ENCODE data around the gene OOSP1. TPM values are rescaled to one million over a fixed set of nuclear protein-coding genes. Genes with fewer than 3 reads are reported as not detected.
"Not testable (repeated sequence)": the region's sequence is repeated elsewhere in the genome, so short reads cannot be mapped to it uniquely, and the experiment has no call there.

Gene OOSP1
- polyA plus RNA-seq, 3 donors: not detected

DNA sequence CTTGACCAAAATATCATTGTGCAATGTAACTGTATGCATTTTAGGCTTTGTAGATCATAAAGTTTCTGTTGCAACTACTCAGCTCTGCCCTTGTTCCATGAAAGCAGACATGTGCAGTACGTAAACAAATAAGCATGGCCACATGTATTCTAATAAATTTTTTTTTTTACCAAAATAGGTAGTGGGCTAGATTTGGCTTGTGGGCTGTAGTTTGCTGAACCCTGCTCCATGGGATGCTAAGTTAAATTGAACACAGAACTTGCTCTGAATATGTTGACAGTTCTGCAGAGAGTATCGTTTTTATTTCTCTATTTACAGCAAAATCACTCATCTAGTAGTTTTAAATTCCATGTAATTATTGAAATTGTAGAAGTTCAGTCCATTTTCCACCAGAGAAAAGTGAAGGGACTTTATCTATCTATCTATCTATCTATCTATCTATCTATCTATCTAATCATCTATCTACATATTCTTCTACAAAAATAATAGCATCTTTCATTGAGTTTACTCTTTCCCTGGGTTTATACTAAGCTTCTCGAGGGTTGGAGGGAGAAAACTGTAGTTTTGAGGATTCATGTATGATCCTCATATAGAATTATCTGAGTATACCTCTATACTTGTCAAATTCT is 16.1 kb downstream of the OOSP1 start:
- 74 to 84% (median 81%) methylated on average over 3 of the region's 3 CpGs for WGBS, 3 donors
- no peak overlapping the region for H3K27ac ChIP-seq (ENCODE audit: low read depth, low read length)

DNA sequence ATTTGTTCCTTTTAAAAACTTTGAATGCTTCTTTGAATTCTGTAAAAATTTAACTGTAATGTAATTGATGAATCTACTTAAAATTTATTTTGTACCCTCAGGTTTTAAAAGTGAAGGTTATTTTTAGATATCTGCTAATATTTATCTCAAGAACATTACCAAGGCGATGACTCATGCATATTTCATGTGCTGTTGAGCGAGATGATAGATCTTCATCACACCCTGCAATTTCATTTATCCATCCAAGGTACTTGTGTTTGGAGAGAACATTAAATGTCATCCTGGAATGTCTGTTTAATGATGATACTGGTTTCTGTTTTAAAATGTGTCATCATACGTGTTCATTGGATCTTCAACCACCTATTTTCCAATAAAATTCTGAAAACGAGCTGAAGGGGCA is 18.9 kb downstream of the OOSP1 start:
- 60 to 79% (median 70%) methylated on average over 4 of the region's 4 CpGs for WGBS, 3 donors

DNA sequence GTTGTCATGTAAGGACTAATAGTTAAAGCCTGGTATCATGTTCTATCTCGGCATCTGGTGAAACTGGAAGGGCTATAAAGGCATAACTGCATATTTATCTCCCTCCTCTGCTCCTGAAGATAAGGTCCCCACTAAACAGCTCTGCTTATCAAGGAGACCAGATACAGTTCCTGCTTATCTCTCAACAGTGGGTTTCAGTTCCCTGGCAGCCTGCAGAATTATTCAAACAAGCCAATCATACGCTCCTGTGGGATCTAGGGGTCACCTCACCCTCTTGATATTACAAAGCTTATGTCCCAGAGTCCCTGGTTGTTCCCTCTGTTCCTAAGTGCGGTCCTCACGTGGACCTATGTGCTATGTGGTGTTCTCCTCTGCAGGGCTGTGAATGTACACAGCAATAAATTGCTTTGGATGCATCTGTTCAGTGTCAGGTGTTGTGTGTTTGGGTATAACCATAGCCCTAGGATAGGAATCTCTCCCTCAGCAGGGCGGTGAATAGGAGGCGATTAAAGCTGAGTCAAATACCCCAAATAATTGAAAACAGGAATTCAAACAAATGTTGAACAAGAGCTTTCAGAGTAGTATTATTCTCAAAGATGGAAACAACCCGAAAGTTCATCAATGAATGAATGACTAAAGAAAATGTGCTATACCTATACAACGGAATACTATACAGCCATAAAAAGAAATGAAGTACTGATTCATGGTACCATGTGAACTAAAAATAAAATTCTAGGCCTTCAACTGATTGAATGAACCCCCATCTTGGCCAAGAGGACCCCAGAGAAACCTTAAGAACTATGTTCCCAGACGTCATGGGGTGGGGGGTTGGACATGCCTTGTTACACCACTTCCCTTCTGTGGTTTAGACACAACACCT is 22.5 kb downstream of the OOSP1 start:
- no peak overlapping the region for H3K27ac ChIP-seq (ENCODE audit: low read depth, low read length)
- 61 to 71% (median 70%) methylated on average over 9 of the region's 9 CpGs for WGBS, 3 donors

More for the DNA sequence above, 18.9 kb downstream of the OOSP1 start:
- no peak overlapping the region for H3K27ac ChIP-seq (ENCODE audit: low read depth, low read length)

DNA sequence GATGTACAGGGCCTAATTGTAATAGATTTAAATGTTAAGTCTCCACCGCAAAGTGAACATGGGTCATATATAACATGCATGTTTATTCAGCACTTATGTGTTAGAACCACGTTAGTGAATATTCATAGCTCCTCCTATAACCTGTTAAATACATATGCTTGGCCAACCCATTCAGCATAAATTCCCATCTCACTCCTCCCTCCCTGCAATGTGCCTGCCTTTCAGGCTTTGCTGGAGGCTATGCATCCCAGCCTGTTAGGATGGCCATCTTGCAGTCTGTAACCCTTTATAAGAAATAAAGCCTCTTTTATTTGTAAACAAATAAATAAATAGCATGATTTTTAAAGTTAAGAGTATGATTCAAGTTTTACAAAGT is 23.9 kb downstream of the OOSP1 start:
- WGBS, 3 donors: 42 to 80% (median 74%) methylated on average over 2 of the region's 2 CpGs
- no peak overlapping the region for H3K27ac ChIP-seq (ENCODE audit: low read depth, low read length)

GRCh38 chr11:59963733-59964132 is 25.5 kb downstream of the OOSP1 start, which contains the start of gene OOSP4A:
TSS of gene OOSP4A (plus strand) at chr11:59964033. CDS start at chr11:59964033, 0 bp downstream.
- 80 to 93% (median 84%) methylated on average over 3 of the region's 3 CpGs for WGBS, 3 donors
- no peak within 1 kb of the TSS for H3K27ac ChIP-seq (ENCODE audit: low read depth, low read length)

GRCh38 chr11:59965424-59965823 is 27.2 kb downstream of the OOSP1 start:
- H3K27ac ChIP-seq (ENCODE audit: low read depth, low read length): no peak overlapping the region
- 64 to 69% (median 68%) methylated on average over 7 of the region's 7 CpGs for WGBS, 3 donors

DNA sequence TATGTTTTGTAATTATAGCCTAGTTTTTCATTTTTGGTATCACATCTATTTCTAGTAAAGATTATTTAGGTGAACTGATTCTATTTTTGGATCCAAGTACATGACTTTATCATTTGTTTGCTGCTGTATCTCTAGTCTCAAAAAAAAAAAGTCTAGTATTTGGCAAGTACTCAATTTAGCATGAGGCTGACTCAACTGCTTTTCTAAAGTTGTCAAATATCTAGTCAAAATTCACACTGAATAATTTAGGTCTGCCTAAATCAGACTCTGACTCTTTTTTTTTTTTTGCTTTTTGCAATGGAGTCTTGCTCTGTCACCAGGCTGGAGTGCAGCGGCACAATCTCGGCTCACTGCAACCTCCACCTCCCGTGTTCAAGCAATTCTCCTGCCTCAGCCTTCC is 28.0 kb downstream of the OOSP1 start:
- WGBS, 3 donors: 86 to 98% (median 91%) methylated on average over 3 of the region's 3 CpGs
- no peak overlapping the region for H3K27ac ChIP-seq (ENCODE audit: low read depth, low read length)

DNA sequence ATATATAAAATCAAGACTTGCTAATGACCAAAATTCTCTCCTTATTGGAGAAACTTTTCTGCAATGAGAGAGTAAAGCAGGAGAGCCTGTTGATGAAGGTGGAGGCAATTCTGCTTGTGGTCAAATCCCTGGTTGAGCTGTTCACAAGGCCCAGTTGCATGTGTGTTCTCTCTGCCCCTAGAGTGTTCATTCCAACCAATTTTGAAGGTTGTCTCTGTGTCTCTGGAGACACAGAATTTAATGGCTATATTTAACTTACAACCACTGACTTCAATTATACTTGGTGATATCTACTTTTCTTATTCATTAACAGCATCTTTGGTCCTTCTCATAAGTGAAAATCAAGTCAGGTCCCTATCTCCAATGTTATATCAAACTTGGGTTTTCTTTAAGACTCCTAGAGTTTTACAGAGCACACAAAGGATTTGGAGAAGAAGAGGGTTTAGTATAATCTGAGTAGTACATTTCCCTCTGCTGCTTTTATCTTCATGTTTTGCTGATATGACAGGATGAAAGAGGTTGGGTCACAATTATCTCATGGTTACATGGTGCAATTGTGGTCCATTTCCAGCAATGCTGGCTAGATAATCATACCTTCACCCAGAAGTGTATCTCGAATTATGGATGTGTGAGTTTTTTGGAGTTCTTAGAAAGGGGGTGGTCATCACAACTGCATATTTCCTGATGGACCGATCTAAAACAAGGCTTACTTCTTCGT is 29.6 kb downstream of the OOSP1 start:
- WGBS, 3 donors: 84 to 97% (median 89%) methylated on average over 3 of the region's 3 CpGs
- H3K27ac ChIP-seq (ENCODE audit: low read depth, low read length): no peak overlapping the region

DNA sequence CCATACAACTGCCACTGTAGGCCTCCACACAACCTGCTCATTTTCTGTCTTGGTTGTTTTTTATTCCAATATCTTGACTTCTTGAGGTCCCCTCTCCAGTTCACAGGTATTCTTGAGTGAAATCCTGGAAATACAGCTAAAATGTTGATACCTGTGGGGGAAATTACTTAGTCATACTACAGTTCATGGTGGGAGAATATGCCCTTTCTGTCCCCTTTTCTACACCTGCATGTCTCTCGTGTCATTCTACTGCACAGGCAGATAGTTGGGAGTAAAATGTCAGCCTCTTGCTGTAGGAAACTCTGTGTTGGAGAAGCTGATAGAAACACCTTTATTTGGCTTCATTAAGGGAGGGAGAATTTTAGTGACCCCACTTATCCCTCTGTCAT is 30.2 kb downstream of the OOSP1 start:
- 74 to 88% (median 83%) methylated on average over 1 of the region's 1 CpG for WGBS, 3 donors
- H3K27ac ChIP-seq (ENCODE audit: low read depth, low read length): no peak overlapping the region

DNA sequence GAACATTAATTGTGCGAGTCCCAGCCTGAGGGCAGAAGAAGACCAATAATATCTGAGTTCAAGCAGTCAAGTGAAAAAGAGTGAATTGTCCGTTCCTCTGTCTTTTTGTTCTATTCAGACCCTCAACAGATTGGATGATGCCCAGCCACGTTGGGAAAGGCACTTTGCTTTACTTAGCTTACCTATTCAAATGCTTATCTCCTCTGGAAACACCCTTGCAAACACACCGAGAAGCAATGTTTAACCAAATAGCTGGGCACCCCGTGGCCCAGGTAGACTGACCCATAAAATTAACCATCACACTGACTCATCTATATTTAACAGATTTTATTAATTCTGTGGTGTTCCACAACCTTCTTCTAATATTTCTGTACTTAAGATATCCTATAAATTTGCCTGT is 34.9 kb downstream of the OOSP1 start:
- 50 to 78% (median 72%) methylated on average over 5 of the region's 5 CpGs for WGBS, 3 donors
- H3K27ac ChIP-seq (ENCODE audit: low read depth, low read length): no peak overlapping the region

GRCh38 chr11:59981106-59981770 is 43.0 kb downstream of the OOSP1 start:
- H3K27ac ChIP-seq (ENCODE audit: low read depth, low read length): no peak overlapping the region
- 94 to 97% (median 96%) methylated on average over 4 of the region's 4 CpGs for WGBS, 3 donors

DNA sequence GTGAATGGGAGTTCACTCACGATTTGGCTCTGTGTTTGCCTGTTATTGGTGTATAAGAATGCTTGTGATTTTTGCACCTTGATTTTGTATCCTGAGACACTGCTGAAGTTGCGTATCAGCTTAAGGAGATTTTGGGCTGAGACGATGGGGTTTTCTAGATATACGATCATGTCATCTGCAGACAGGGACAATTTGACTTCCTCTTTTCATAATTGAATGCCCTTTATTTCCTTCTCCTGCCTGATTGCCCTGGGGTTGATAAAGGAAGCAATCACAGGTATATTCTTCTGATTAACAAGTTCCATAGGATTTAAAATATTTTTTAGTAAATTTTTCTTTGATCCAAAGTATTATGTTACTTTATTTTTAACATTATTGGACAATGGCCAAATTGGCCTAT is 43.8 kb downstream of the OOSP1 start:
- 47 to 66% (median 52%) methylated on average over 4 of the region's 4 CpGs for WGBS, 3 donors
- H3K27ac ChIP-seq (ENCODE audit: low read depth, low read length): not testable (repeated sequence)

DNA sequence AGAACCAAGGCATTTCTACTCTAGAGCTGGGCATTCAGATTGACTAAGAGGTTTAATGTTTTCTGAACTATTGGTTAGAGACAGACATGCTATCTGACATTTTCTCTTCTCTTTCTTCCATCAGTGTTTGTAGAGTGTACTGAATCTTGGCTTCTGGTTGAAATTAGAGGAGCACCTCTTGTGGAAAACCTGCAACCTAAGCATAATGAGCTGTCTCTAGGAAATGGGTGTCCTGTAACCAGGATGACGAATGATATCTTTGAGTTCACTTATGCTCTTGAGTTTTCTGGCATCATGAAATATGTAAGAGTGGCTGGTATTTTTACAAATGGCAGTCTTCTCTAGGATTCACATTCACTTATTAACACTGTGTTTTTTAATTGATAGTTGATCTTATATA is 45.0 kb downstream of the OOSP1 start:
- 74 to 97% (median 85%) methylated on average over 1 of the region's 1 CpG for WGBS, 3 donors

GRCh38 chr11:59984368-59984767 is 46.1 kb downstream of the OOSP1 start:
- H3K27ac ChIP-seq (ENCODE audit: low read depth, low read length): no peak overlapping the region
- 87 to 94% (median 92%) methylated on average over 3 of the region's 3 CpGs for WGBS, 3 donors

More for the DNA sequence above, 45.0 kb downstream of the OOSP1 start:
- no peak overlapping the region for H3K27ac ChIP-seq (ENCODE audit: low read depth, low read length)

DNA sequence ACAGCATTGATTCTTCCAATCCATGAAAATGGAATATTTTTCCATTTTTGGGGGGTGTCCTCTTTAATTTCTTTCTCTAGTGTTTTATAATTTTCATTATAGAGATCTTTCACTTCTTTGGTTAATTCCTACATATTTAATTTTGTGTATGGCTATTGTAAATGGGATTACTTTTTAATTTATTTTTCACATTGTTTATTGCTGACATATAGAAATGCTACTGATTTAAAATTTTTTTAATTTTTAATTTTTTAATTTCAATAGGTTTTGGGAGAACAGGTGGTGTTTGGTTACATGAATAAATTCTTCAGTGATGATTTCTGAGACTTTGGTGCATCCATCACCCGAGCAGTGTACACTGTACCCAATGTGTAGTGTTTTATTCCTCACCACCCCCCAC is 52.2 kb downstream of the OOSP1 start:
- WGBS, 3 donors: 68 to 82% (median 73%) methylated on average over 1 of the region's 1 CpG
- no peak overlapping the region for H3K27ac ChIP-seq (ENCODE audit: low read depth, low read length)

DNA sequence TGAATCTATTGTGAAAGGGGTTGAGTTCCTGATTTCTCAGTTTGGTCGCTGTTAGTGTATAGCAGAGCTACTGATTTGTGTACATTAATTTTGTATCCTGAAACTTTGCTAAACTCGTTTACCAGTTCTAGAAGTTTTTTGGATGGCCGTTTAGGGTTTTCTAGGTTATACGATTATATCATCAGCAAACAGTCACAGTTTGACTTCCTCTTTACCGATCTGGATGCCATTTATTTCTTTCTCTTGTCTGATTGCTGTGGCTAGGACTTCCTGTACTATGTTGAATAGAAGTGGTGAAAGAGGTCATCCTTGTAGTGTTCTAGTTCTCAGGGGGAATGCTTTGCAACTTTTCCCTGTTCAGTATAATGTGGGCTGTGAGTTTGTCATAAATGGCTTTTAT is 54.2 kb downstream of the OOSP1 start:
- H3K27ac ChIP-seq (ENCODE audit: low read depth, low read length): no peak overlapping the region
- 42 to 75% (median 47%) methylated on average over 5 of the region's 5 CpGs for WGBS, 3 donors

DNA sequence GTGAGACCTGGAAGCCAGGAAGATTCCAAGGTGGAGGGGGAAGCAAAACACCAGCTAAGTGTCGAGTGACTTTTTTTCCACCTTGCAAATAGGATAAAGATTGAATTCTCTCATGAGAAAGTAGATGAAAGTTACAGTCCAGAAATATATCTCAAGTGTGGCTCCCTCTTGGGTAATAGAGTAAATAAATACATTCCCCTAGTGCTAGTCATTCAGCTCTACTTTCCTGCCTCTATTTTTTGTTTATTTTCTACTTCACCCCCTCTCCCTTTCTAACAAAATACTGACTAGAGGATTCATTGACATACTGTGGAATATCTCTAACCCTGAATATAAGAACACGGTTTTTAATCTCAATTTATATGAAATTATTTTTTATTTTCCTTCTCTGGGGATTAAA is 59.6 kb downstream of the OOSP1 start:
- 76 to 84% (median 78%) methylated on average over 2 of the region's 2 CpGs for WGBS, 3 donors
- no peak overlapping the region for H3K27ac ChIP-seq (ENCODE audit: low read depth, low read length)

- H3K27ac ChIP-seq (ENCODE audit: low read depth, low read length): no peak overlapping the region
- 61 to 82% (median 72%) methylated on average over 4 of the region's 4 CpGs for WGBS, 3 donors
These were observed 61.5 kb downstream of the OOSP1 start for GRCh38 chr11:59999691-60000090.

DNA sequence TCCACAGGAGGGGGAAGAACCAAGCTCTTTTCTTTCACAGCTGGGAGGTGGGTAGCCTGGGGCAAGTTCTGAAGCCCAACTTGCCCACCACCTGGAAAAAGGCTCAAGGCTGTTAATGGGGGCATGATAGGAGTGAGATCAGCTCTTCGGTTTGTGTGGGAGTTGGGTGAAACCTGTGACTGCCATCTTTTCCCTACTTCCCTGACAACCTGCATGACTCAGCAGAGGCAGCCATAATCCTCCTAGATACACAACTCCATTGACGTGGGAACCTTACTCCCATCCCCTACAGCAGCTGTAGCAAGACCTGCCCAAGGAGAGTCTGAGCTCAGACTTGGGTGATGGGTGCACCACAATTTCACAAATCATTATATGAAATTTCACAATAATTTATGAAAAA is 65.5 kb downstream of the OOSP1 start:
- no peak overlapping the region for H3K27ac ChIP-seq (ENCODE audit: low read depth, low read length)
- WGBS, 3 donors: 68 to 81% (median 79%) methylated on average over 2 of the region's 2 CpGs

Measured in adipose tissue (tissue), 3 donors.